Ecto neural progenitor cell (in vitro differentiated cells): ENCODE results near the gene CPNE4.
A peak's percentile ranks its signal among the peaks of the same experiment; 100 is the strongest.
"Not testable (repeated sequence)": the region's sequence is repeated elsewhere in the genome, so short reads cannot be mapped to it uniquely, and the experiment has no call there.

Source experiments
- DNase-seq: peaks from one replicate; pipeline ENCODE4 v3.0.0-alpha.2; 2018; ENCODE audit warnings: low spot score

The CPNE4 gene

DNA sequence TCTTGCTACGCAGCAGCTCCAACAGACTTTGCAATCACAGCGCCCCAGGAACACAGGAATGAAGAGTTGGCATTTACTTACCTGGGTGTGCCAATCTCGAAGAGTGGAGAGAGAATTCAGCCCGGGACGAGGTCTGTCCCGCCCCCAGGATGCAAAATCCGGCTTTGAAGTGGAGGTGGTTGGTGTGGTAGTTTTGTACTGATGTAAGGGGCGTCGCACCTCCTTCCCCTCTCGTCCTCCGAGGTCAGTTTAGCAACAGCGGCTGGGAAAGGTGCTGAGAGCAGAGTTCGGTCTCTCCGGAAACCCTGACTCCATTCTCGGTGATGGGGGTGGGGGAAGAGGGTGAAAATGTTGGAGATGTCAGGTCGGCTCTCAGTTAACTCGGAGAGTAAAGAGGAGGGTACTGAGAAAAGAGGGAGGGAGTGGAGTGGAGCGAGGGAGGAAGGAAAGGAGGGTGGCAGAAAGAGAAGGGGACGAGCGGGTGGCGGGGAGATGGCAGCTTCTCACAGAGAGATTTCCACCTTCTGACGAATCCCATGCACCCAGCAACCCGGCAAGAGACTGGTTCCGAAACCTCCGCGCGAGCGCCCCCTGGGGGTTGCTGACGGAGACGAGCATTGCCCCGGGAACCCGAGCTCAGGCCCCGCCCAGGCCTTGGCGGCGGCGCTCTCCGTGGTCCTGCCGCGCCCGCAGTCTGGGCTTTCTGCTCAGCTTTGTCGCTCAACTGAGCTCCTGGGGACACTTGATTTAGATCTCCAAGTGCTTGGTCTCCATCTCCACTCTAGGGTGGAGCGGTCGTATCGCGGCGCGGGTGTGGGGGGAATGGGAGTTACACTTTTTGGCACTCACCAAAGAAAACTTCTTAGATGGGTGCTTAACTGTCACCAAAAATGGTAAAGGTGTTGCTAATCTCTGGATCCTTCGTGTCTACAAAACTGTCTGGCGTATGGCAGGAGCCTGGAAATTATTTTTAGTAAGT is at the start of gene CPNE4:
TSS of gene CPNE4 (minus strand) at position 529 of the 979 bp plus-strand sequence.
- DNase-seq, result peak; percentile 98

DNA sequence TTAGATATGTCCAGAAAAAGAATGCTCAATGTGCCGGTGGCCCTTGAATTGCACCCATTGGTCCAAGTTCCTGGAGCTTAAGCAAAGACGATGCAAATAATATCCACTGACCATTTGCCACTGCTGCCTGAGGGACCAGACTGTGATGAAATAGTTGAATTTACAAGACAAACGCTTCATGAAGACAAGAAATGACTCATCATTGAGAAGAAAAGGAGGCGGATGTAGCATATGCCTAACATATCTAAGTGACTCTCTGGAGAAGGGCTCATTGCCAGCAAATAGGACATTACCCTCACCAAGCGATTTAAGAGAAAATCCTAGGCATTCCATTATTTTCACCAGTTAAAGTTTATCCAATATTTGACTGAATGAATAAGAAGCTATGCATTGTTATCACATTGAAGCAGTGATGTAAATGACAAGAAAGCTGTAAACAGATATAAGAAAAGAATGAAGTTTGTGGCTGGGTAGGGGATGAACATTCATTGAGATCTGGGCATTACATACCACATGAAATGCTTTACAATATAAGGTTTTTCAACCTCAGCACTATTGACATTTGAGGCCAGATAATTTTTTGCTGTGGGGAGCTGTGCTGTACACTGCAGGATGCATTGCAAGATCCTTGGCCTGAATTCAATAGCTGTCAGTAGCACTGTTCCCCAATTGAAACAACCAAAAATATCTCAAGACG is 48.9 kb upstream of the CPNE4 start:
- no peak for DNase-seq

DNA sequence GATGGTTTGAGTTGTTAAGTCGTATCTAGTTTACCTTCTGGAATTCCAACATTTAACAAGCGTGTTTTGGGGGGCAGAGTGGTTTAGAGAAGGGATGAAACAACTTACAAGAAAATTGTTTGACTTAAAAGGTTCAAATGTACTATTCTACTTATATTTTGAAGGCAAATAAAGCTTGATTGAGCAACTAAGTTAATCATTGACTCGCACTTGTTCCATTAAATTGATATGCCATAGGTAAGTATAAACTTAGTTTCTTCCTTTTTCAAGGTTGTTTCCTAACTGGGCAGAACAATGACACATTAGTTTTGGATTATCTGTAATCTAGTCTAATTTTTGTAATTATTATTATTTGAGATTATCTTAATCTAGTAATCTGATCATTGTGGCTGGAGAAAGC is 48.3 kb upstream of the CPNE4 start:
- DNase-seq, result no peak

DNA sequence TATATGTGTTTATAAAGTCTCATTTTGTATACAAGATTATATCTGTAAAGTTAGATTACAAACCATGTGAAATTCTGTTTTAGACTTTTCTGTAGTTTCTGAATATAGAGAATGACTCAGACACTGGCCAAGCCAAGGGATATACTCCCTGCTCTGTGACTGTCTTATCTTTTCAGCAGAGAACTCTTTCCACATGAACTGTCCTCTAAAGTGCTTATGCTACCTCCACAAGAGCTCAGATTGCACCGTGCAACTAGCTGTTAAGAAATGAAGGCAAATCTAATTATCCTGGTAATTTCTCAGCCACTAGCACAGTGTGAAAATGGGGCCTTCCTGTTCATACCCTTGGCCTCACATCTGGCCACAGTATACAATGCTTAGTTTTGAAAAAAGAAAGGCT is 44.3 kb upstream of the CPNE4 start:
- DNase-seq, result no peak

DNA sequence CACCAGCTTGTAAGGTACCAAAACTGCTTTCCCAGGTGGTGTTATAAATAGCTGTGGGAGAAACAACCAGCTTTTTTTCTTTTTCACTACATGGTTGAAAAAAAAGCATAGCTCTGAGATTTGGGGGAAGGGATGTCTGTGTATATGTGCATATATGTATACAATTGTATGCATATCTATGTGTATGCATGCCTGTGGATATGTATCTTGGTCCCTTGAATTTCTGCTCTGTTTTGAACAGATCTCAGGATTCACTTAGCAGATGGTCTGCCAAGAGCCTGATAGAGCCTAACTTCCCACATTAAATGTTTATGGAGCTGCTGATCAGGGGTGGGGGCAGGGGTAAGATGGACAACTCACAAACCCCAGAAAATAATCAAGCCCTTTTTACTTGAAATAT is 39.0 kb upstream of the CPNE4 start:
- no peak for DNase-seq

DNA sequence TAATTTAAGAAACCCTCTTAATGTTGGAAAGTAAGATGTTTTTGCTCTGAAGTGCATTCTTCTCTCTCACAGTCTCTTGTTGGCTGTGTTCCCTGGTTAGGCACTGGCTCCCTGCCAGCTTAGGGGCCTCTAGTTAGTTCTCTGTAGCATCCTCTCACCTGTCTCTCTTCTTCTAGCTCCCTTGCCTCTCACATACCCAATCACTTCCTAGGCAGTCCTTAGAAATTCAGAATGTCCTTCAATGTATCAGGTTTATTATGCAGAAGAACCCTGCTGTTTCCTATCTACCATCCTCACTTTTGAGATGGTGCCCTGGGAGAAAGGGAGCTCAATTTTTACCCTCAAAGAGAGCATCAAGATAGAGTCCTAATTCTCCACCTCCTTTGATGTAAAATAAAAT is 36.2 kb upstream of the CPNE4 start:
- no peak for DNase-seq

DNA sequence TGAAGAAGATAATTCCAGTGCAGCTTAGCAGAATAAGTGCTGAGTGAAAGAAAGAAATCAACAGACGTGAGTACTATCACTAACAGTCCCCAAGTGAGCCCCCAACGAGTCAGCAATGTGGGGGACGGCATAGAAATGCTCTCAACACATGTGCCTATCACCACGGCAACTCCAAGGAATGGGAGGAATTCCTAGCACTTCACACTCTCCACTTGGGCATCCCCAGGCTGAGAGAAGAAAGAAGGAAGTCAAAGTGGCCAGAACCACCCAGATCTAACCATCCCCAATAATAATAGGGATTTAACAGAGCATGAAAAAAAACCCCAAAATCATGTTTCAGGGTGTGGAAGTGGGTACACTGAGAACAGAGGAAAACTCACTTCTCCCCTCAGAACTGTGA is 29.3 kb upstream of the CPNE4 start:
- DNase-seq, result peak; percentile 56

DNA sequence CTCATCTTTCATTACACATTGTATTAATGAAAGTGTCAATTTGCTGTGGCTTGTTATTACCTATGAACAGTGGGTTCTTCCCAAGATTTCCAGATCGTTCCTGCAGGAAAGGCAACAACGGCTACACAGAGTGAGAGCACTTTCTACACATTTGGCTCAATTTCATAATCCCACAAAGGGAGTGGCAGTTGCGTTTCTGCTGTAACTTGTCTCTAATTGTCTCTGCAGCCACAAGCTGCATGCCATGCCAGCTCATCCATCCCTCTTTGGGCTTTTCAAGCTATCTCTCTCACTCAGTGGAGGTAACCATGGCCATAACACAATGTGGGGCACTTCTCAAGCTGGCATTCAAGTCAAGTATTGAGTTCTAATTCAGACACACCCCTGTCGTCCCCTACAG is 27.7 kb upstream of the CPNE4 start:
- DNase-seq, result no peak

DNA sequence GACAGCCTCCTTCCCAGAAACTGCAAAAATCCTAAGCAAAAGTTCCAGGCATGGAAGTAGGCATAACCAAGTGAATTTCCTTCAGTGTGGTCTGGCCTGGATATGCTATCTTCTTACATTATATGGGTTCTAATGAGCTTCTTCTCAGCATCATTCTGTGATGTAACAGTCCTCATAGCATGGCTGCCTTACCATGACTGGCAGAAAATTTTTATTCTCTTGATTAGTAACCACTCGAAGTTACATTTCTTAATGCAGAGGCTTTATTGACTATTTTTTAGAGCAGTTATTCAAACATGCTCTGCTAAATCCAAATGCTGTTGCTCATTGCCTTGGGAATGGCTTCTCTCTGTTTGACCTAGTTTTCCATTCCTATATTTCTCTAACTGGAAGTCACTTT is 21.1 kb upstream of the CPNE4 start:
- DNase-seq, result no peak

DNA sequence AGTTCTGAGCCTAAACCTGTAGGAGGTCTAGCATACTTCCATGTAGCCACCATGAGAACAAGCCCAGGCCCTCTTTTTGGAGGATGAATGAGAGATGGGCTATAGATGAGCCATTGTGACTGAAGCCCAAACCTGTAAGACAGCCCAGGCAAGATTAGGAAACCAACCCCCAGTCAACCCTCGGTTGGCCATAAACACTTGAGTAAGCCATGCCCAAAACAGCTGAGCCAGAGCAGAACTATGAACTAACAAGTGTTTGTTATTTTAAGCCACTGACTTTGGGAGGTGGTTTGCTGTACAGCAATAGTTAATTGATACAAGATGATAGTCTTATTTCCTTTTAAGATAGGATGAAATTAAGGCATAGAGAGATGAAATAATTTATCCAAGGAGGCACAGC is 12.4 kb upstream of the CPNE4 start:
- no peak for DNase-seq

DNA sequence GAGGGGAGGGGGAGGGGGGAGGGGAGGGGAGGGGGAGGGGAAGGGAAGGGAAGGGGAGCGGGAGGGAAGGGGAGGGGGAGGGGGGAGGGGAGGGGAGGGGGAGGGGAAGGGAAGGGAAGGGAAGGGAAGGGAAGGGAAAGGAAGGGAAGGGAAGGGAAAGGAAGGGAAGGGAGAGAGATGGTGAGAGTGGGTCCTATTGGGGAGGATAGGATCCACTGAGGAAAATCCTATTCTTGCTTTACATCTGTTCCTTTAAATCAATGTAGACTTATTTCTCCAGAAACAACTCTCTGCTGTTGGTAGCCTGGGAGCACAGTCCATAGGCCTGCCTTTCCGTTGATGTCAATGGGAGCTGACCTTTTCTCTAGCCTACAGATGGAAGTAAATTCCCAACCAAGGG is 10.1 kb upstream of the CPNE4 start:
- not testable (repeated sequence) for DNase-seq

DNA sequence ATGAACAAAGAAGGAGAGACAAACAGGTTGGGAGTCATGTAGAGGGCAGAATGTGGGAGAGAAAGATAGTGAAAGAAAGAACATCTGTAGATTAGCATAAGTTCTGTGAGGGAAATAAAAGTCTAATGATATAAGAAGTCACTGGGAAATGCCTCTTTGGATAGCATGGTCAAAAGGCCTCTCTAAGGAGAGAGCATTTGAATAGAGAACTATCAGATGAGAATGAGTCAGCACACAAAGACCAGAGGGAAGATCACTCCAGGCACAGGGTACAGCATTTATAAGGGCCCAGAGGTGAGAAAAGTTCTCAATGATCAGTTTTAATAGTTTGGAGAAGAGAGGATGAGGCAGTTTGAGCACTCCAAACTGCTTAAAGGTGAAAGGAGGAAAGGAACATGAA is 7.9 kb upstream of the CPNE4 start:
- no peak for DNase-seq

DNA sequence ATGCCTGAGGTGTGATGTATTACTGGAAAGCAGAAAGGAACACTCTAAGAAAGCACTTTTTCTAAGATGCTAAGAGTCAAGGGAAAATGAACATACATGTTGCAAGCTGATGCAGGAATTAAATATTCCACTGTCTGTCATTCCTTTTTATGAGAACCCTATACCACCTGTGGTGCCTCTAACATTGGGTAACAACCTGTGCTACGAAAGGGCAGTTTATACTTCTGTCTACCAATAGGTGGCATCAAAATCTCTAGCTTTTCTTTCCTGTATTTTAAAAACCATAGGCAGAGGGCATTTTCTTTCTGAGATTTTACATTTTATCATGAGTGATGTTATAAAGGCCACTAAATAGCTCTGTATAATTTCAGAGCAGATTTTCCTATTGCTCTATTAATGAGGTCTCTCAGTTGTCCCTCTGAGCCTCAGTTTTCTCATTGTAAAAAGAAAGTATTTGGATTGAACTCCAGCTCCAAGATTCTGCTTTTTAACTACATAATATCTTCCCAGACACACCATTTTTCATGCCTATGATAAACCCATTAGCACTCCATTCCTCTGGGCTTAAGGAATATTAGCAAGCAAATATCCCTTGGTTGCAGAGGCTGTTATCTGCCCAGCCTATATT is 3.5 kb upstream of the CPNE4 start:
- DNase-seq, result no peak

DNA sequence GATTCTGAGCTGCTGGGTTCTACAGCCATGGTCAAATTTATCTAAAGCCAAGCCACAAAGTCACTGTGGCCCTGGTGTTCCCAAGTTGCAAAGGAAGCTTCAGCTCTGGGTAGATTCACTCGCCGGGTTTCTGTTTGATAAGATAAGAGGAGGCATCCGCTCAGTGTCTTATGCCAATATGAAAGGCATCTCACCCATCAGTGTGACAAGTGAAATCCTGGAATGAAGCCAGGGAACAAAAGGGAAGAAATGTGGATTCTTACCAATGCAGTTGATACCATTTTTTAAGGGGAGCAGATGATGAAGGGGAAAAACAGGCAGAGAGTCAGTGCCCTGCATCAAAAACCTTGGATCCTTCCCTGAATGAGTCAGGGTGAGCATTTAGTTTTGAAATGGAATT is 2.8 kb upstream of the CPNE4 start:
- no peak for DNase-seq

DNA sequence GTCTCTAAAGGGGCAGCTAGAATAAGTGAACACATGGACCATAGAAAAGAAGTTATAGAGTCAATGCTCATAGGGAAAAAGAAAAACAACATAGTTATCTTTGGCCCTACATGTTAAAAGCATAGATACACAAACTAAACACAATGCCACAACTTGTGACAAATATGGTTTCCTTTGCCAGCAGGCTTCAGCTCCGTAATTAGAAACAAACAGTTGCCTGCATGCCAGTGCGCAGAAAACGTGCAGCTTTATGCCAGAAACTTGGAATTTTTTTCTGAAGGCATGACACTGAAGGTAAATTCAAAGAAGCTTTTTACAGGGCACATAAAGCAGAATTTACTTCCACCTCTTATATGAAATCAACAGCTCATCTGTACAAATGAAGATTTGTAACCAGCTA is 2.2 kb upstream of the CPNE4 start:
- no peak for DNase-seq

DNA sequence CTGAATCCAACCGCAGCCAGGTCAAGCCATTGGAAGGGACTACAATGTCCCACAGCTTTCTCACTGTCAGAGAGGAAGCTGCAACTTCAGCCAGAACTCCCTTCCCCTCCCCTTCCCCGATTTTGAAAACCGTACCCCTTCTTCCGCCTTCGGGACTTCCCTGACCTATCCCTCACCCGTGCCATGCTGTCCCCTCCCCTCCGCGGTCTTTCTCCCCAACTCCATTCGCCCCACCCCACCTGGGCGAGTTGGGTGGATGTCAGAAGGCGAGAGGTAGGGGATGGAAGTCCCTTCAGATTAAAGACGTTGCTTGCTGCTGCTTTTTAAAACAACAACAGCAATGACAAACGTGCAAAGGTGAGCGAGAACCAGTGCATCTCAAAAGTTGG is 723 bp downstream of the CPNE4 start:
- DNase-seq, result peak; percentile 50

DNA sequence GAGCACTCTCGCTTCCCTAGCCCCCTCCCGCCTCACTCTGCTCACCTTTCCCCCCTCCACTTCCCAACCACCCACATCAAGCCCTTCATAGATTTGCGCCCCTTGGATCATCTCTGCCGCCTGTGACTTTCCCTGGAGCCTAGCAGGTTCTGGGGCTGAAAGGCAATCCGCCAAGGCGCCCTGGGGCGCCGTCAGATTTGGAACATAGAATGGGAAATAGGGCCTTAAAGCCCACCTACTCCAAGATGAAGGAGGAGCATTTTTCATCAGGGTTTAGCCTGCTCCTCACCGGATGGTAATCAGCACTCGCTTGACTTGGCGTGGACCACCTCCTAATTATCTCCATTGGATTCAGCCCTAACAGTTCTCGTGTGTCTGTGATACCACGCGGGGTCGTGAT is 1.3 kb downstream of the CPNE4 start:
- peak; percentile 53 for DNase-seq

DNA sequence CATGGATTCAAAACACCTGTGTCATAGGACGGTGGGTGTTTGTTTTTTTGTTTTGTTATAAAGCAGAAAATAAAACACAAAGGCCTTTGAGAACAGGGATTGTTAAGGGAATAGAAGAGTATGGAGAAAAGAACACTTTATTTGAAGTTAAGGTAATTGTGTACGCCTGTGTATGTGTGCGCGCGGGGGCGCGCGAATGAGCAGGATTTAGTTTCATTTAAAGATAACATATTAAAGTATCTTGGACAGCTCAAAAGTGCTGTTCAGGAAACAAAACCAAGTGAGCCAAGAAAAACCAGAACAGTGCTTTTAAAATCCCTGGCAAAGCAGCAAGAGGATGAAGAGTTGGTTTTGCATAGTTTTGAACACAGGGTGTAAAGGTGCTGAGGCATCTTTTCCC is 1.9 kb downstream of the CPNE4 start:
- DNase-seq, result no peak

DNA sequence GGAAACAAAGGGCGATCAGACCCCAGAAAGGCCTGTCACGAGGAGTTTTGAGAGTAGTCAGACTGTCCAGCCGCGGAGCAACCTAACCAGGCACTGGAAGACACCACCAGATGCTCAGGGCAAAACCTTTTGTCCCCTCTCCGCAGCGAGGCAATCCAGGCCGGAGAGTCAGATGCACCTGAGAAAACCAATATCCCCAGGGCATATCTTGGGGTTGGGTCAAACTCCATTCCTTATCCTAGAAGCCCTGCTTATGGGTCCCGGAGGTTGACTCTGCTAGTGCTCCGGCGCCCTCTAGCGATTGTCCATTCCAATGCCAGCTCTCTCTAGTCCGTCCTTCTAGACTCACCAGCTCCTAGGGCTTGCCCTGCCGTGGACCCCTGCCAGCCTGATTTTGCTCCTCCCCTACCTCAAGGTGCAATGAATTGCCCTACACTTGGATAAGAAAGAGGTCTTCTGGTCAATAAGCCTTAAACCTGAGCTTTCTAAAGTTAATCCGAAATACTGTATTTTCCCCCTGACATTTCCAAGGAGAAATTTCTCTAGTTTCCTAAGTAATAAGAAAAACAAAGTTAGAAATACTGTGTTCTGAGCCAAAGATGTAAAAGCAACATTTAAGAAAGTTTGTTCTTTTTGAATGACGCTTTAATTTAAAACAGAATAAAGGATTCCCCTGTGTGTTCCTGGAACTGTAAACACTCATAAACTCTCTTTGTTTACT is 5.5 kb downstream of the CPNE4 start:
- DNase-seq, result peak; percentile 90

DNA sequence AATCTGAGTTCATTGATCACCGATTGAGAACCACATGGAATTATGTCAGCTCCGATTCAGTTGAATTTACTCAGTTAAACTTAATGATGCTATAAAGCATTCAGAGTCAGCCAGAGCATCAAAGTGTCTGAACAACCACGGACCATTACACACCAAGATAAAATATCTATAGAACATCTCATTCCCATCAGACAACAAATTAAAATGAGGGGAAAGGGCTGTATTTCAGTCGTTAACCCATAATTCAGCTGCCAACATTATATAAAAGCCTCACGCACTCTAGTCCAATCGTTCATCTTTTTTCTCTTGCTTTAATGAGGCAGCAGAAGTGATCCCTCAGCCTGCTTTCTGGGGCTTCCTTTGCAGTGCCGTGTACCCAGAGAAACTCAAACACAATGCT is 11.9 kb downstream of the CPNE4 start:
- no peak for DNase-seq

DNA sequence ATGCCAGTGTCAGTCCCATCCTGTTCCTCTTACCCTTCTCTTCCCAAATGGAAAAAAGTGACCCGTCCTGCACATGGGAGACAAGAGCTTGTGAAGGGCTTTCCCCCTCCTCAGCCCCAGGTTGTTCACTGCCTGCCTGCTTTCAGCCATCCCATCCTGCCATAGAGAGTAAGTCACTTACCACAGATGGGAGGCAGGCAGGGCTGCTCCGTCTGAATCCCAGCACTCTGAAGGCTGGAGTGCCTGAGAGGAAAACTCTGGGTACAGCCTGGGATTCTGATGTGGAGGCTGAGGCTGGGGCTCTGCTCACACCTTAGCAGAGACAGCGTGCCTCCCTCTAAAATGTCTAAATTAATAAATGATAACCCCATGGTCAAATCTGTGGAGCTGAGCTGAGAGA is 14.8 kb downstream of the CPNE4 start:
- DNase-seq, result no peak

DNA sequence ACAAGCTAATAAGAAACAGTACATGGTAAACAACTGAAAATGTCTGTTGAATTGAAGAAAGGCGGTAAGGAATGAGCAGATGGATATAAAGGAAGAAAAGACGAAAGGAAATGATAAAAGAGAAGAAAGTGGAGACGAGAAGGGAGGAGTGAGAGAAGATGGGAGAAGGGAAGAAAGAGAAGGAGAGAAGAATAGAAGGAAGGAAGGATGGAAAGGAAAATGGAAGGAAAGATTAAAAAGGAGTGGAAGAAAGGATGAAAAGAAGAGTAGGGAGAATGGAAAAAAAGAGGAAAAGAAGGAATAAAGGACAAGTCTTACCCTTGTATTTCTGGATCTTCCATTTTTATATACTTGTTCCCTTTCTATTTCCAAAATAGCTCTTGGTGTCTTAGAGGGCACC is 17.7 kb downstream of the CPNE4 start:
- DNase-seq, result no peak
